ENCODE data around the gene DCPS. TPM values are rescaled to one million over a fixed set of nuclear protein-coding genes. Genes with fewer than 3 reads are reported as not detected.
A peak's percentile ranks its signal among the peaks of the same experiment; 100 is the strongest.
"Not testable (repeated sequence)": the region's sequence is repeated elsewhere in the genome, so short reads cannot be mapped to it uniquely, and the experiment has no call there.

Gene DCPS
- total RNA-seq, 1 donor from 2014 or later: 15.2 TPM

DNA sequence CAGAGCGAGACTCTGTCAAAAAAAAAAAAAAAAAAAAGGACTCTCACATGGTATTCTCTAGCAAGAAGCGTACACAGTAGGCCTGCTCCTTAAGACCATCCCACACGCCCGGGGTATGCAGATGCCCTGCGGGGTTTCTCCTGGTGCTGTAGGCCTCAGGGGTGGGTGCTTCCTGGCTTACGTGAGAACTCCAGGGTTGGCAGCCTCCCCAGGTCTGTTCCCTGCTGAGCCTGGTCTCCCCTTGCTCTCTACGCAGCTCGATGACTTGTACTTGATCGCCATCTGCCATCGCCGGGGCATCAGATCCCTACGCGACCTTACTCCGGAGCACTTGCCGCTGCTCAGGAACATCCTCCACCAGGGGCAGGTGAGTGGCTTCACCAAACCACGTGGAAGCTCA lies 39.2 kb downstream of the DCPS start:
- no peak for DNase-seq (ENCODE audit: low read depth, low spot score)

DNA sequence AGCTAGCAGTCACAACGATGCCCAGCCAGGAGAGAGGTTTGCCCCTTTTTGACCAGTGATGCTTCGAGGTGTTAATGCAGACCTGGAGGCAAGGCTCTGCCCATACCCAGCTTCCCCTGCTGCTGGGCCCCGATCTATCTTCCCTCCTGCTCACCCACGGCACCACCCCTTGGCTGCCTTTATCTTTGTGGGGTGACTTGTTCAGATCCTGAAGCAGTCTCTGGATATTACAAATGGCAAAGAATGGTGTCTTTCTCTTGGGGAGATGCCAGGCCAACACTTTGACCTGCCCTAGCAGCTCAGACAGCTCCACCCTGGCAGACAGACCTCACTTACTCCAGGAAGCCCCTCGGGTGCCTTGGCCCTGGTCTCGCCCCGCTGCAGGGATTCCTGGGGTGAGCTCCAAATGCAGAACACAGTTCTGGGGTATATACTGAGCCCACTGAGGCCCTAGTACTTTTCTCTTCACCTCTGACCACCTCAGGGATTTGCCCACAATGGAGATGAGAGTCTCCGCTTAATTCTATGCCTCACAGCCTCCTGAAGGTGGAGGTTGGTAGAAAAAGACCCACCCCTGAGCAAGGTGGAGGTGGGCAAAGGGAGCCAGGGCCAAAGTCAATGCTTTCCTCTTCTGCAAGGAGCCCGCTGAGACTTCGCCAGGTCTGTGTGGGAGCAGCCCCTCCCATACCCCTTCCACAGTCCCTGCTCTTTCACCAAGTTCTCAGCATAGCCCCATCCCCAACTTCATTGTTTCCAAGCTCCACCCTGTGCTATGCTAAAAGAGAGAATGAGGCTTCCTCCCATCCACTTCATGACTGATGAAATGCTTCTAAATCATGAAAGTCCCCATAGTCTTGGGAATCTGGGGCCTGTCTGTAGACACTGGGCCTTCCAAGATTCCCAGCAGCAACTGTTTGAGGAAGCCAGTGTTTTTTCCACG lies 40.6 kb downstream of the DCPS start:
- no peak for DNase-seq (ENCODE audit: low read depth, low spot score)

DNA sequence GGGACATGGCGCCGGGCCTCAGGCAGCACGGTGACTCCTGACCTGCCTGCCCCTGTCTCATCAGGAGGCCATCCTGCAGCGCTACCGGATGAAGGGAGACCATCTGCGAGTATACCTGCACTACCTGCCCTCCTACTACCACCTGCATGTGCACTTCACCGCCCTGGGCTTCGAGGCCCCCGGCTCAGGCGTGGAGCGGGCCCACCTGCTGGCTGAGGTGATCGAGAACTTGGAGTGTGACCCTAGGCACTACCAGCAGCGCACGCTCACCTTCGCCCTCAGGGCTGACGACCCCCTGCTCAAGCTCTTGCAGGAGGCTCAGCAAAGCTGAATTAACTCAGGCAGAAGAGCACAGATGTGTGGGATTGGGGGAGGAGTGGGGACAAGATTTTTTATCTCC lies 41.4 kb downstream of the DCPS start:
- DNase-seq (ENCODE audit: low read depth, low spot score): no peak

DNA sequence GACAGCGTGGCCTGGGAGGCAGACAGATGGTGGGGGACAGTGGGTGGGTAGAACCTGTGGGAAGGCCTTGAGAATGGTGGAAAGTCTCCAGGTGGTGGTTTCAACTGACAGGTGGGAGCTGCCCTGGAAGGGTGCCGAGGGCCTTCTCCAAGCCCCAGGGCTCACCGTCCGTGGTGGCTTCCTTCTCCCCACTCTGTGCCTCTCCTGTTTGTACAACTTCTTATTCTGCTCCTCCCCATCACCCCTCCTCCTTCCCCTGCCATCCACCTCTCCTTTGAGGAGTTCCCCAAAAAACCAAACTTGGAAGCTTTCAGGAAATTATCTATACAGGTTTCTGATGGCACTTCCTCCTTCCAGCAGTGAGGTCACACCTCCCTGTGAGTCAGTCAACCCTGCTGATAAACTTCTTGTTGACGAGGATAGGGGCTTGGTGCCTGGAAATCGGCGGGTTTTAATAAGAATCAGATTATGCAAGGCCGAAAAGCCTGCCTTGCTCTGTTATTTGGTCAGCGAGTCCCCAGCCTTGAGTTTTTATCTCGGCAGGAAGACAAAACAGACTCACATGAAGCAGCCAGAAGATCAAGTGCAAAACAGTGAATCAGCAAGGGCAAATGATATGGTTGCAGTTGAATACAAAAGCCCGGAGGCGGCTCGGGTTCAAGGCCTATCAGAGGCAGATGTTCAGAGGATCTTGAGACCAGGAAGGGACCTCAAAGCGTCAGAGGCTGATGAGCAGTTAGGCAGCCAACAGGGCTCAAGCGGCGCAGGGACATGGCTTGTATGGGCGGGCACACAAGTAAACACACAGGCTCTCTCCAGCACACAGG lies 42.1 kb downstream of the DCPS start:
- peak; percentile 46 for DNase-seq (ENCODE audit: low read depth, low spot score)

DNA sequence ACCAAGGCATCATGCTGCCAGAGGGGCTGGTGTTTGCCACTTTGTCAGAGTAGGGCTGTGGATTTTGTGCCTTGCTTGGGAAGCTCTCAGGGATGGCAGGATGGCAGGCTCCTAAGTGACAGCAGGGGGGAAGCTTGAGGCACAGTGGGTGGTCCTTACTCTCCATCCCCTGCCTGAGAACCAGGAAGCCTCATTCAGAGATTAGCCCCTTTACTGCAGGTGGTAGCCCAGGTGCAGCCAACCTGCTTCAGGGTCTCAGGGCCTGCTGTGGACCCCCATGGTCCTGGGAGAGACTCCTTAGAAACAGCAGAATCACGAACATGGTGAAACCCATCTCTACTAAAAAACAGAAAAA lies 42.7 kb downstream of the DCPS start:
- no peak for DNase-seq (ENCODE audit: low read depth, low spot score)

DNA sequence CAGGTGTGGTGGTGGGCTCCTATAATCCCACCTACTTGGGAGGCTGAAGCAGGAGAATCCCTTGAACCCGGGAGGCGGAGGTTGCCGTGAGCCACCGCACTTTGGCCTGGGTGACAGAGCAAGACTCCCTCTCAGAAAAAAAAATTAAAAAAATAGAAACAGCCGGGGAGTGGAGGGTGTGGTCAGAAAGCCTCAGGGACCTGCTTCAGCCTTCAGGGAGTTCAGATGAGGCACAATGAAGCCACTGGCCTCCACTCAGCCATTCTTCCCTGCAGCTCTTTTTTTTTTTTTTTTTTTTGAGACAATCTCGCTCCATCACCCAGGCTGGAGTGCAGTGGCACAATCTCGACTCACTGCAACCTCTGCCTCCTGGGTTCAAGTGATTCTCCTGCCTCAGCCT lies 43.1 kb downstream of the DCPS start:
- not testable (repeated sequence) for DNase-seq (ENCODE audit: low read depth, low spot score)

DNA sequence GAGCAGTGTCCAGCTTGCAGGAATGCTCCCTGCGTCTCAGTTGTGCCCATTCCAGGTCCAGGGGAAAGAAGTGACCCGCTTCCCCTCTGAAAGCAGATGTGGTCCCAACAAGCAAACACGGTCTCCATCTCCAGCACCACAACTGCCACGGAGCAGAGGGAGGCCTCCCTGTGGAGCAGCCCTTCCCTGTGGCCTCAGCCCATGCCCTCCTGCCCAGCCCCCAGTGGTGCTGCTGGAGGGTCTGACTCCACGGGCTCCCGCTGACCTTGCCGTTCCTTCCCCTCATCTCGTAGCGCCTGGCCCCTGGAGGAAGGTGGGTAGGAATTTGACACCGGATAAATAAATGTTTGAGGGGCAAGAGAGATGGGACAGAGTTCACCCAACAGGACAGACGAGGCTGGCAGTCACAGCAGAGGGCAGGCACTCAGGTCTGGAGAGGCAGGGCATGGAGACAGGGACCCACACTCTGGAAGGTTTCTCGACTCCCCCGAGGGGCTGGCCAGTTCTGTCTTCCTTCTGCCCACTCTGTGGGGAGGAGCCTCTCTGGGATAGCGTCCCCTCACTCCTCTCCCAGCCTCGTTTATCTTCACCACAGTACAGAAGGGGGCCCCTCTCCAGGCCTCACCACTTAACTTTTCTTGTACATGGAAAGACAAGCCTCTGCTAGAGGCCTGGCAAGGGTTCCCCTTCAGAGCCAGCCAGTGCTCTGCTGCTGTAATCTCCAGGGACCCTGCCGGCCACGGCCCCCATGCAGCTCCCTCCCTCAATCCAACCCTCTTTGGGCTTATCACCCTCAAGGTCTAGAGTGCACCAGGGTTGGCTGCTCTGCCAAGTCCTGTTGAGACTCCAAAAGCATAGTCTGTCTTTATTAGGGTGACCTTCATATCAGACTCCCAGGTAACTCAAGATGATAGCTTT lies 44.1 kb downstream of the DCPS start:
- no peak for DNase-seq (ENCODE audit: low read depth, low spot score)

DNA sequence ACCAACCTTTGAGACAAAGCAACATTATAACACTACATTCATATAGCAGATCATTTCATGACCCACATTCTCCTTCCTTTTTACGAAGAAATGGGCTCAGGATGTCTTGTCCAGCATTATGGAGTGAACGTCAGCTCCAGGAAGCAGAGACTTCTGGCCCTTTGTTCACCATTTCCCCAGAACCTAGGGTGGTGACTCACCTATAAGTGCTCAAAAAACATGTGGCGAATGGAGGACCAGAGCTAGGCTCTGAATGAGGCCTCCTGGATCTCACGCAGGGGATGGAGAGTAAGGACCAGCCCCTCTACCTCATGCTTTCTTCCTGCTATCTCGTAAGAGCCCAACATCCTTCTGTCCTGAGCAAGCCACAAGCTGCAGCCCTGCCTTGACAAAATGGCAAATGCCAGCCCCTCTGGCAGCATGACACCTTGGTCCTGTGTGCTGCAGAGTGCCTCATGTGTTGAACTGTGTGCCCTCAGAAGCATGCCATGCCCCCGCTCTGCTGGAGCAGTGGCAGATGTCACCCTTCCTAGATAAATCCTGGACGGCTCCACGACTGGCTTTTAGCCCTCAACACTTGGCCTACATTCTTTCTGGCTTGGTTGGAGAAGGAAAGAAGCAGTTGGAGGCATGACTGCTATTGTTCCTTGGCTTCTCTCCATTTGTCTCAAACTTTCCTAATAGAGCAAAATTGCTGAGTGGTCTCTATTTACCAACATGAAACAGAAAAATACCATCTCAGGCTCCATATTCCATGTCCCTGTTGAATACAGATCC lies 45.1 kb downstream of the DCPS start:
- peak; percentile 66 for DNase-seq (ENCODE audit: low read depth, low spot score)

- no peak for DNase-seq (ENCODE audit: low read depth, low spot score)
Measured at GRCh38 chr11:126350836-126351235, 47.0 kb downstream of the DCPS start.

GRCh38 chr11:126352163-126352562 lies 48.3 kb downstream of the DCPS start:
- no peak for DNase-seq (ENCODE audit: low read depth, low spot score)

DNA sequence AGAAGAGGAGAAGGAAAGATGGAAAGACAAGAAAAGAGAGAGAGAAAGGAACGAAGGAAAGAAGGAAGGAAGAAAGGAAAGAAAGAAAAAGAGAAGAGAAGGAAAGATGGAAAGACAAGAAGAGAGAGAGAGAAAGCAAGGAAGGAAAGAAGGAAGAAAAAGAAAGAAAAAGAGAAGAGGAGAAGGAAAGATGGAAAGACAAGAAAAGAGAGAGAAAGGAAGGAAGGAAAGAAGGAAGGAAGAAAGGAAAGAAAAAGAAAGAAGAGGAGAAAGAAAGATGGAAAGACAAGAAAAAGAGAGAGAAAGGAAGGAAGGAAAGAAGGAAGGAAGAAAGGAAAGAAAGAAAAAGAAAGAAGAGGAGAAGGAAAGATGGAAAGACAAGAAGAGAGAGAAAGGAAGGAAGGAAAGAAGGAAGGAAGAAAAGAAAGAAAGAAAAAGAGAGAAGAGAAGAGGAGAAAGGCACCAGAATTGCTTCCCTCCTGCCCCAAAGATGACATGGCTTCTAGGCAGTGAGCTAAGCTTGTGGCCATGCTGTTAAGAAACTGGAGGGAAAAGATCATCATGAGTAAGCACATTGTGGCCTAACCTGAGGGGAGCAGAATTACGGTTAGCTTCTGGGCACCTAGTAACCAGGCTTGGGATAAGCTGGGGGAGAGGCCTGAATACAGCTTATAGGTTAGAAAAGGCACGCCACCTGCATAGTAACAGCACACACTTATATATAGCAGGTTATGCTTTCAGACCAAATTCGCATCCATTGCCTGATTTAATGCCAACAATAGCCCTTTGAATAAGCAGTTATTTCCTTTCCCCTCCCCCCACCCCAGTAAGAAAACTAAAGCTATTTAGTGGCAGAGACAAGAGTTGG lies 49.3 kb downstream of the DCPS start:
- no peak for DNase-seq (ENCODE audit: low read depth, low spot score)

DNA sequence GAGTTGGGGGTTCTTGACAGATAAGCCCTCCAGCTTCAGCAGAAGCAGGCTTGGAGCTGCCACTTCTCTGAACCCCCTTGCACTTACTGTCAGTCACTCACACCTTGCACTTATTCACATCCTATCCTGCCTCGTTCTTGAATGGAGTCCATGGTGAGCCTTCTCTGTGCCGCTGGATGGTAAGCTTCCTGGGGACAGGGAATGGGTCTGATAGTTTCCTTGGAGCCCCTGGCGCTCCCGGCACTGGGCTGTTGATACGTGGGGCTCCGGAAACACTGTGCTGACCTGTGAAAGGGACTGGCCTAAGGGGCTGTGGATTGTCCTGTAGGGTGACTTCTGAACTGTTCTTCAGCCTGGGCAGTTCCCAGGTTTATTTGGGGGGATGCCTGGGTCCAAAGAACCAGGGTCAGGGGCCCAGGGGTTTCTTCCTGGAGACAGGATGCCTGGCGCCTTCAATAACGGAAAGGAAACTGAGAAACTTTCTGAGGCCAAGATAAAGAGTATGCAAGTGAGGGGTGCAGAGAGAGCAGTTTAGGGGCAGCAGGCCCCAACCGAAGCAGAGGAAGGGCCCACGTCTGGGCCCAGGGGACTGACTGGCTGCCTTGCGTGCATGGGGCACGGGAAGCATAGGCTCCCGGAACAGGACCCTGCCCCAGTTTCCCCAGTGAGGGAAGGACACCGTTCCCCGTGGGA lies 50.9 kb downstream of the DCPS start:
- DNase-seq (ENCODE audit: low read depth, low spot score): no peak

DNA sequence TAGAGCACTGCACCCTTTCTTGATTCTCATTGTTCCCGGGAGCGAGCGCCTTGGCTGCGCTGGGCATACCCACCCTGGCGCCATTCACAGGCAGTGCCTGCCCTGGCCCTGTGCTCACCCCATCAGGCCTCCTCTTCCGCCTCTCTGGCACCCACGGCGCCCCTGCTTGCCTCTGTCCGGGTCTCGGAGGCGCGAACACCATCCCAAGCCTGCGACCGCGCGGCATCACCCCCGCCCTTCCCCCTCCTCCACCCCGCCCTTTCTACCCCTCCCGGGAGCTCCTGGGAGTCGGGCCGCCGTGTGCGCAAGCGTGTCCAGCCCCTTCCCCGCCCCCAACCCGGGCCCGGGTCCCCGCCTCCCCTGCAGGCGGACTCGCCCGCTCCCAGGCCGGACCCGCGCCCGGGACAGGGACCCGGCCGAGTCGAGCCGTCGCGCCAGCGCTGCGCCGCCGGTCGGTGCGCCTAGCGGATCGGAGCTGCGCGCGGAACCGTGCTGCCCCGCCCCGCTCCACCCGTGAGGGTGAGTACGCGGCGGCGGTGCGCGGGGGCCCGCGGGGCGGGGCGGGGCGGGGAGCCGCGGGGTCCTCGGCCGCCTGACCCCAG lies 51.6 kb downstream of the DCPS start, which contains the start of gene ST3GAL4:
Gene ST3GAL4, plus strand, starts transcription at position 363 of the 602 bp plus-strand sequence. CDS start 50,470 bp downstream, outside the sequence.
- DNase-seq (ENCODE audit: low read depth, low spot score): no peak

GRCh38 chr11:126355926-126356897 lies 52.4 kb downstream of the DCPS start:
- no peak for DNase-seq (ENCODE audit: low read depth, low spot score)

- no peak for DNase-seq (ENCODE audit: low read depth, low spot score)
Measured at GRCh38 chr11:126357055-126357962, 53.4 kb downstream of the DCPS start.

All from pulmonary artery endothelial cell (primary cell).